GM19397 (cell line): ENCODE data around the gene GCNT1.
"Not testable (repeated sequence)": the region's sequence is repeated elsewhere in the genome, so short reads cannot be mapped to it uniquely, and the experiment has no call there.

Source experiments
- ATAC-seq: cut with Tn5 transposase; IDR thresholded peaks from one replicate; pipeline ENCODE4 v1.9.1; 2021; ENCODE audit warnings: mild to moderate bottlenecking, moderate library complexity; ENCODE audit not compliant: unreplicated experiment

Gene GCNT1

DNA sequence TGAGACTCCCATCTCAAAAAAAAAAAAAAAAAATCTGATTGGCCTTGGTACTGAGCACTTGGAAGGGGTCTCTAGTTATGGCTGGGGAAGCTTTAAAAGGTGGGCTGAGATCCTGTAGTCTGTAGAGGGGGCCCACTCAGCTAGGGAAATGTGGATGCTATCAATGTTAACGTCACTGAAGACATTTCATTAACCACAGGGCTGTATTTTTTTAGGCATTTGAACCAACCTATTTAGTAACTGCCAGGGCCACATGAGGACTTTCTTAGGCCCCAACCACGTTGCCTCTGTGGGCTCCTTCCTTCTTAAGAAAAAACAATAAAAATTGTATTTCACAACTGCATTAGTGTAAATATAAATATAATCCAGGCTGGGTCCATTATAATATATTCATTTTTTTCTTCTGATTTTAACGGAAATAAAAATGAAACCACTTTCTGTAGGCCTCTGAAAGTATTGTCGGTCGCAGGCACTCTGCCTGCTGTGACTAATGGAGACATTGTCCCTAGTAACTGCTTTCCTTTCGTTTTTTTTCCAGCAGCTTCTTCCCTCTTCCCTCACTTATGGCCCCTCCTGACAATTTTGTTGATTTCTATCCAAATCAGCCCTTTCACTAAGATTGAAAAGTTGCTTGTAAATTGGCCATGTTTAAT lies 71.6 kb downstream of the GCNT1 start:
- ATAC-seq = no peak

GRCh38 chr9:76531231-76531780 lies 72.3 kb downstream of the GCNT1 start:
- ATAC-seq = no peak

- not testable (repeated sequence) for ATAC-seq
These were observed 73.9 kb downstream of the GCNT1 start for GRCh38 chr9:76532877-76533276.

DNA sequence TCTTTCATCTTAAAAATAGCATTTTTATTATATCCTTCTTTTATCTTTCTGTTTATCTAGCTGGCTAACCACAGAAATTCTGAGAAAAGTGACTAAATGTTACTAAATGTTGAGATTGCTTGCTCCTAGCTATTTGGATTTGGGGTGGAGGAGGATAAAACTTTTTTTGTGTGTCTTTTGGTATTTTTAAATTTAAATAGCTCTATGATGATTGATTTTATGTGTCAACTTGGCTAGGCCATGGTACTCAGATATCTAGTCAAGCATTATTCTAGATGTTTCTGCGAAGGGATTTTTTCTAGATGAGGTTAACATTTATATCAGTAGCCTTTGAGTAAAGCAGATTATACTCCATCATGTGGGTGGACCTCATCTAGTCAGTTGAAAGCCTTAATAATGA lies 75.0 kb downstream of the GCNT1 start:
- no peak for ATAC-seq

DNA sequence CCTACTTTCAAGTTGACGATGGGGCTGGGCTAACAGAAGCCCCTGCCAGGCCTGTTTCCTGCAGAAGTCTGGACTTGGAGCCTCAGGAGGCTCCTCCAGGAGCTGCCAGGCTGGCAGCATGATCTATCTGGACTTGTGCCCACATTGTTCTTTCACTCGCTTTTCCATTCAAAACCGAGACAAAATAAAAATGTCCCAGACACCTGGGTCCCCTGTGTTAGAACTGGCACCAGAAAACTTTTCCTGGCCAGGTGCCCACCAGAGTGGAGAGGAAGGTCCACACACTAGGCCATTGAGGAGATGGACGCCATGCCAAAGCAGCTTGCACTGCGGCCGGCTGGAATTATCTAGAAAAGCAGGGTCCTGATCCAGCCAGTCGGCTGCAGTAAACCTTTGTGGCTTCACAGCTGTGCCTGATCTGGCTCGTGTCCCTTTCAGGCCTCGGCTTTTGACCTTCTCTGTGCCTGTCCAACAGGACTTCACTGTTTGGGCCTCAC lies 78.2 kb downstream of the GCNT1 start:
- no peak for ATAC-seq

DNA sequence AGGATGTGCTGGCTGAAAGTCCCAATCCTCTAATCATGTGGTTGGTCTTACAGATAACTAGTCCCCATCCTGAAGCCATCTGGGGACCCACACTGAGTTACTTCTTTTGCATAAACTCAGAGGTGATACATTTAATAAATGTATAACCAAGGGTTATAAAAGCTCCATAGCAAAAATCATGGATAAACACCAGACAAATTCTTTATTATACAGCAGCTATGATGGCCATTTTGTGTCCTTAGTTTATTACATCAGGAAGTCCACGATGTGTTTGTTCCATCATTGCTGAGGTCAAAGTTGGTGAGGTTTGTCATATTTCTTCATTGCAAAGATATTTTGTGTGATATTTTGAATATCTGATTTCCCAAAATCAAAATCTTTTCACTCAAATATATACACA lies 80.2 kb downstream of the GCNT1 start:
- ATAC-seq = no peak

DNA sequence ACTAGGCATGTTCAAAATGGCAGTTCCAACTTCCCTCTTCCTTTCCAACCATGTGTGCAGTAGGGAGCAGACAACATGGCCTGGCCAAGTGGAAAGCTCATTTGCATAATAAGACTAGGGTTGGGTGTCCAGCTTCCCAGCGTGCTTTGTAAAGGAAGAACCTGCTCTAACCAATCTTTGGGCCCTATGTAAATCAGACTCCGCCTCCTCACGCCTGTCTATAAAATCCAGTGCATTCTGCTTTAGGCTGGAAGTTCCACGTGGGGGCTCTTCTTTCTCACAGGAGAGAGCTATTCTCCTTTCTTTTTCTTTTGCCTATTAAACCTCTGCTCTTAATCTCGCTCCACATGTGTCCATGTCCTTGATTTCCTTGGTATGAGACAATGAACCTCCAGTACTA lies 83.4 kb downstream of the GCNT1 start:
- no peak for ATAC-seq

GRCh38 chr9:76545191-76545590 lies 86.2 kb downstream of the GCNT1 start:
- no peak for ATAC-seq

- no peak for ATAC-seq
These were observed 93.2 kb downstream of the GCNT1 start for GRCh38 chr9:76552181-76552580.

- no peak for ATAC-seq
These were observed 93.9 kb downstream of the GCNT1 start for GRCh38 chr9:76552751-76553455.

GRCh38 chr9:76553680-76554079 lies 94.7 kb downstream of the GCNT1 start:
- ATAC-seq = no peak
